ENCODE measurements around the gene MAB21L3. TPM values are rescaled to one million over a fixed set of nuclear protein-coding genes. Genes with fewer than 3 reads are reported as not detected.

MAB21L3 gene
- total RNA-seq (ENCODE audit: unreplicated experiment) = 0.18 TPM
- long read RNA-seq = 0 reads

DNA sequence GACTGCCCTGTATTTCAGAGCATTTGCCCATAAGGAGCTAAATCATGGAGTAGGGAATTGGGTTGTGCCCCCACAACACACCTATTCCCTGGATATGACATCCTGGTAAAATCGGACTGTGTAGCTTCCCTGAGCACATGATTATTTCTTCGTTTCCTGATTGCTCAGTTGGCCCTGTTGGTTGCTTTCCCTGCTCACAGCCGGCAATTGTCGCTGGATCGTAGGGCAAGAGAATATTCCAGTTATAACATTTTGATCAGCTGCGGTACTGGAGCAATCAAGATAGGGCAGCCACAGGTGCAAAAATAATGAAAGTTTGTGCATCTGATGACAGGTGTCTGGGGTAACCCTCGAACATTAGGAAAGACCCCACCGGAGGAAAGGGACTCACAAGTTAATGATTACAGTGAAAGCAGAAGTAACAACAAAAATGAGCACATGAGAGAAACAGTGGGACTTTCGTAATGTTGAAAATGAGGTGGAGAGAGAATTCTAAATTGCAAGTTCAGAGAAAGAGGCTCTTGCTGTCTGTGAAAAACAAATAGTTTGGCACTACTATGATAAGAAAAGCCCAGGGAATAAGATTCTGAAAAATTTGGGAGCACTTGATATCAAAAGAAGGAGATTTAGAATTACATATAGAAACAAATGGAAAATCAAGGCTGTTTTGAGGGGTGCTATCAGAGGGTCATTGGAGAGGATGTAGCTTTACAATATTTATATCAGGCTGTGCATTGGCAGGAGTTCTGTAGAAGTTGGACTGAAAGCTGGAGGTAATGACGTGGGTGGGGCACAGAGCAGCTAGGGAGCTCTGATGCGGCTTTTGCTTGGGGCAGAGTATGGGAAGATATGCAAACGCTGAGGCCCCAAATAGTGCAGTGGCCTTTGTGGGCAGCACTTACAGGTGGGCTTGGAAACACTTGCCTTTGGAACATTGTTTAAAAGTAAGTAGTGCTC lies at the start of gene MAB21L3:
Gene MAB21L3, plus strand, starts transcription at position 833 of the 957 bp plus-strand sequence. CDS start 1,217 bp downstream, outside the sequence.
- H3K27ac Mint-ChIP-seq (ENCODE audit: unreplicated experiment) = no peak within 1 kb of the TSS
- H3K36me3 Mint-ChIP-seq (ENCODE audit: low read depth, unreplicated experiment) = no peaks in the 10 kb centered on the region
- H3K4me1 Mint-ChIP-seq (ENCODE audit: unreplicated experiment) = no peaks in the 10 kb centered on the region
- no peak within 1 kb of the TSS for H3K4me3 Mint-ChIP-seq (ENCODE audit: unreplicated experiment)
- peaks cover 1% of the 10 kb centered on the region for H3K27me3 Mint-ChIP-seq (ENCODE audit: unreplicated experiment)
- no peak for DNase-seq (ENCODE audit: low spot score)
- TF ChIP-seq, protein P1, sequence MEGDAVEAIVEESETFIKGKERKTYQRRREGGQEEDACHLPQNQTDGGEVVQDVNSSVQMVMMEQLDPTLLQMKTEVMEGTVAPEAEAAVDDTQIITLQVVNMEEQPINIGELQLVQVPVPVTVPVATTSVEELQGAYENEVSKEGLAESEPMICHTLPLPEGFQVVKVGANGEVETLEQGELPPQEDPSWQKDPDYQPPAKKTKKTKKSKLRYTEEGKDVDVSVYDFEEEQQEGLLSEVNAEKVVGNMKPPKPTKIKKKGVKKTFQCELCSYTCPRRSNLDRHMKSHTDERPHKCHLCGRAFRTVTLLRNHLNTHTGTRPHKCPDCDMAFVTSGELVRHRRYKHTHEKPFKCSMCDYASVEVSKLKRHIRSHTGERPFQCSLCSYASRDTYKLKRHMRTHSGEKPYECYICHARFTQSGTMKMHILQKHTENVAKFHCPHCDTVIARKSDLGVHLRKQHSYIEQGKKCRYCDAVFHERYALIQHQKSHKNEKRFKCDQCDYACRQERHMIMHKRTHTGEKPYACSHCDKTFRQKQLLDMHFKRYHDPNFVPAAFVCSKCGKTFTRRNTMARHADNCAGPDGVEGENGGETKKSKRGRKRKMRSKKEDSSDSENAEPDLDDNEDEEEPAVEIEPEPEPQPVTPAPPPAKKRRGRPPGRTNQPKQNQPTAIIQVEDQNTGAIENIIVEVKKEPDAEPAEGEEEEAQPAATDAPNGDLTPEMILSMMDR (IDR thresholded peaks at IDR 0.05; ENCODE audit: unreplicated experiment) = no peak
- H3K9me3 Mint-ChIP-seq (ENCODE audit: unreplicated experiment) = no peaks in the 10 kb centered on the region

- Mint-ChIP-seq H3K36me3 (ENCODE audit: low read depth, unreplicated experiment) (peaks cover 36% of the 10 kb centered on the region), H3K4me3 (ENCODE audit: unreplicated experiment) (no peak overlapping the region), H3K4me1 (ENCODE audit: unreplicated experiment) (no peaks in the 10 kb centered on the region), H3K27me3 (ENCODE audit: unreplicated experiment) (no peaks in the 10 kb centered on the region), H3K27ac (ENCODE audit: unreplicated experiment) (no peak overlapping the region), H3K9me3 (ENCODE audit: unreplicated experiment) (no peaks in the 10 kb centered on the region)
- no peak for DNase-seq (ENCODE audit: low spot score)
- TF ChIP-seq, protein P1 (IDR thresholded peaks at IDR 0.05; ENCODE audit: unreplicated experiment) = no peak
Observed at GRCh38 chr1:116062201-116062600, 49.0 kb upstream of the MAB21L3 start.

DNA sequence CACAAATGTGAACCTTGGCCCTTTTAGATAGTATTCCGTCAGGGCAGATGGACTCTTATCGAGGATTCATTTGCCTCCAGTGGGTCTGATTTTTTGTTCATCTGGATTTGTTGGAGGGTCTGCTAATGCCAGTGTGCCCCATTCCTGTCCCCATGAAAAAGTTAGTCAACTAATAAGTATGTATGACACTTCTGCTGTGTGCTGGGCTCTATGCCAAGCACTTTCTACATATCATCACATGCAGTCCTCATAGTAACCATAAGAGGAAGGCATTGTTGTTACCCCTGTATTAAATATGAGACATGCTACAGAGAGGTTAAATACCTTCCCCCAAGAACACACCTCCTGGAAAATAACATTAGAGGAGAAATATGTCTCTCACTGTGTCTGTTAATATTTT lies 46.6 kb upstream of the MAB21L3 start:
- TF ChIP-seq, protein P1 (IDR thresholded peaks at IDR 0.05; ENCODE audit: unreplicated experiment) = no peak
- Mint-ChIP-seq H3K36me3 (ENCODE audit: low read depth, unreplicated experiment) (peaks cover 34% of the 10 kb centered on the region), H3K4me1 (ENCODE audit: unreplicated experiment) (no peaks in the 10 kb centered on the region), H3K9me3 (ENCODE audit: unreplicated experiment) (no peaks in the 10 kb centered on the region), H3K27ac (ENCODE audit: unreplicated experiment) (no peak overlapping the region), H3K4me3 (ENCODE audit: unreplicated experiment) (no peak overlapping the region), H3K27me3 (ENCODE audit: unreplicated experiment) (no peaks in the 10 kb centered on the region)
- no peak for DNase-seq (ENCODE audit: low spot score)

DNA sequence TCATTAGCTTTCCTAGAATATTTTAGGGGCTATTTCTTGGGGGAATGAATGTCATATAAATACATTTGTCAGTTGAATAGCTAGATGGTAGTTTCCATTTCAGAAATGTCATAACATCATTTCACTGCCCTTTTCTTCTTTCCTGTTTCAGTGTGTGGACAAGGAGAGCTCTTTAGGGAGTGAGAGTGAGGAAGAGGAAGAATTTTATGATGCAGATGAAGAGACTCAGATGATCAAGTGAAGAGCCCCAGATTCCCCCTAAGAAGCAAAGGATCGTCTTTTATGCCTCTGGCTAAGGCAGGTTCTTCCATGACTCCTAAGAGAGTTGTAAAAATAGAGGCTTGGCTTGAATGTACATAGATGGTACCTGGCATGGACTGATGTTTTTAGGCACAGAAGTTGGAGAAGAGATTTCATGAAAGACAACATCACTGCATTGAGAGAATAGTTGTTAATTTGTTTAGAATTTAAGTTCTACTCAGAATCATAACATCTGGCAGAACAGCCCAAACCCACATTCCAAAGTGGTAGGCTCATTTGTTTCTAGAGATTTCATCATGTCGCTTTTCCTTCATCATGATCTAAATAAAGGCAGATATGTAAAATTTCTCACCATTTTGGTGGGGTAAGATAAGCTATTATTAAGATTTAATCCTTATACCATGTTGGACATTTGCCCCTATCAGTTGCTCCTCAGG lies 44.2 kb upstream of the MAB21L3 start:
- H3K27me3 Mint-ChIP-seq (ENCODE audit: unreplicated experiment) = no peaks in the 10 kb centered on the region
- H3K4me1 Mint-ChIP-seq (ENCODE audit: unreplicated experiment) = no peaks in the 10 kb centered on the region
- H3K4me3 Mint-ChIP-seq (ENCODE audit: unreplicated experiment) = no peak overlapping the region
- H3K36me3 Mint-ChIP-seq (ENCODE audit: low read depth, unreplicated experiment) = peaks cover 28% of the 10 kb centered on the region
- H3K27ac Mint-ChIP-seq (ENCODE audit: unreplicated experiment) = no peak overlapping the region
- no peak for DNase-seq (ENCODE audit: low spot score)
- H3K9me3 Mint-ChIP-seq (ENCODE audit: unreplicated experiment) = no peaks in the 10 kb centered on the region
- TF ChIP-seq, protein P1 (IDR thresholded peaks at IDR 0.05; ENCODE audit: unreplicated experiment) = no peak

Measured in endothelial cell (in vitro differentiated cells).